HEK293 (cell line): ENCODE results near the gene HYOU1.

Source experiments
- ZNF707 ChIP-seq: fragments of 450-650 bp; formaldehyde crosslinking; IDR thresholded peaks from 2 replicates; pipeline ENCODE4 v1.5.1; 2016; ENCODE audit warnings: missing biosample characterization, missing genetic modification characterization
- TF ChIP-seq, protein P1 (sequence below): fragments of 450-650 bp; formaldehyde crosslinking; IDR thresholded peaks from 2 replicates; pipeline ENCODE4 v1.5.1; 2016; ENCODE audit warnings: missing biosample characterization, missing genetic modification characterization

DNA sequence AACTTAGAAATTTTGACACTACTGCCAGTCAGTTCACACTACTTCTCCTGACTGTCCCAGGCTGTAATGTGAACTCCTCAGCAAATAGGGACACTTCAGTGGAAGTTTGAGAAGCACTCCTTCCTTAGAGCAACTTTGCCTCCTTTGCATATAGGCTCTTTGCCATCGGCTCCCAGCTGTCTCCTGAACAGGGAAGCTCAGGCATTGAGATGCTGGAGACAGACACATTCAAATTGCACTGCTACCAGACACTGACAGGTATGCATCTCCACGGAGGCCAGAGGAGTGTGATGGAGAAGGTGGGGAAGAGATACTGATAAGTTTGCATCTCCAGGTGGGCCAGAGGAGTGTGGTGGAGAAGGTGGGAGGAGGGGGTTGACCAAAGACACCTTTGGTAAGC is 37.0 kb downstream of the HYOU1 start:
- TF ChIP-seq, protein P1, sequence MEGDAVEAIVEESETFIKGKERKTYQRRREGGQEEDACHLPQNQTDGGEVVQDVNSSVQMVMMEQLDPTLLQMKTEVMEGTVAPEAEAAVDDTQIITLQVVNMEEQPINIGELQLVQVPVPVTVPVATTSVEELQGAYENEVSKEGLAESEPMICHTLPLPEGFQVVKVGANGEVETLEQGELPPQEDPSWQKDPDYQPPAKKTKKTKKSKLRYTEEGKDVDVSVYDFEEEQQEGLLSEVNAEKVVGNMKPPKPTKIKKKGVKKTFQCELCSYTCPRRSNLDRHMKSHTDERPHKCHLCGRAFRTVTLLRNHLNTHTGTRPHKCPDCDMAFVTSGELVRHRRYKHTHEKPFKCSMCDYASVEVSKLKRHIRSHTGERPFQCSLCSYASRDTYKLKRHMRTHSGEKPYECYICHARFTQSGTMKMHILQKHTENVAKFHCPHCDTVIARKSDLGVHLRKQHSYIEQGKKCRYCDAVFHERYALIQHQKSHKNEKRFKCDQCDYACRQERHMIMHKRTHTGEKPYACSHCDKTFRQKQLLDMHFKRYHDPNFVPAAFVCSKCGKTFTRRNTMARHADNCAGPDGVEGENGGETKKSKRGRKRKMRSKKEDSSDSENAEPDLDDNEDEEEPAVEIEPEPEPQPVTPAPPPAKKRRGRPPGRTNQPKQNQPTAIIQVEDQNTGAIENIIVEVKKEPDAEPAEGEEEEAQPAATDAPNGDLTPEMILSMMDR (tag by site-specific recombination) = no peak
- TF ChIP-seq ZNF707 (tag by site-specific recombination) = no peak
